H1 (cell line): ENCODE data around the gene ZNF302. TPM values are rescaled to one million over a fixed set of nuclear protein-coding genes. Genes with fewer than 3 reads are reported as not detected.
A peak's percentile ranks its signal among the peaks of the same experiment; 100 is the strongest.

Experiments
- CTCF ChIA-PET: fragments of 300-600 bp; sonication (Branson Sonifier 250); formaldehyde crosslinking; loops from one replicate; lab custom pipeline; 2021; ENCODE audit not compliant: partially characterized antibody; lab: Charles Lee
- POLR2A ChIA-PET: fragments of 300-600 bp; sonication (Branson Sonifier 250); formaldehyde crosslinking; loops from one replicate; lab custom pipeline; 2021; ENCODE audit warnings: inconsistent platforms; ENCODE audit not compliant: partially characterized antibody; lab: Charles Lee
- DNase-seq, 2 experiments: peaks; one replicate each; pipeline versions ENCODE4 v3.0.0 to v3.0.0-alpha.2; 2010 to 2022; ENCODE audit warnings: low spot score in 2 of 2, low read depth in 1 of 2, mixed read lengths in 1 of 2
- FAIRE-seq: peaks from 2 replicates; lab custom pipeline; 2011; peaks lifted over from hg19 to GRCh38; lab: Jason Lieb, UNC
- H2AFZ ChIP-seq: 2 replicates; pipeline ENCODE4 v1.8.1; 2012; ENCODE audit warnings: low read length, inconsistent platforms
- H2AK5ac ChIP-seq: 2 replicates; pipeline ENCODE4 v1.6.1; 2013; ENCODE audit warnings: low read depth, low read length
- H2BK120ac ChIP-seq: replicated peaks from 2 replicates; pipeline ENCODE3; 2013; ENCODE audit warnings: low read depth, low read length, inconsistent platforms
- H2BK12ac ChIP-seq: 2 replicates; pipeline ENCODE4 v1.6.1; 2013; ENCODE audit warnings: low read depth, low read length
- H2BK15ac ChIP-seq: 2 replicates; pipeline ENCODE4 v1.6.1; 2013; ENCODE audit warnings: low read length
- H2BK20ac ChIP-seq: 2 replicates; pipeline ENCODE4 v1.6.1; 2013; ENCODE audit warnings: low read length
- H2BK5ac ChIP-seq: 2 replicates; pipeline ENCODE4 v1.6.1; 2013; ENCODE audit warnings: low read depth, low read length
- H3K14ac ChIP-seq: 2 replicates; pipeline ENCODE4 v1.6.1; 2013; ENCODE audit warnings: inconsistent platforms; ENCODE audit not compliant: insufficient read length
- H3K18ac ChIP-seq: 2 replicates; pipeline ENCODE4 v1.6.1; 2013; ENCODE audit warnings: low read length; ENCODE audit errors: extremely low read depth
- H3K23ac ChIP-seq: 2 replicates; pipeline ENCODE4 v1.6.1; 2013; ENCODE audit warnings: inconsistent platforms; ENCODE audit not compliant: insufficient read length
- H3K23me2 ChIP-seq: 2 replicates; pipeline ENCODE4 v1.6.1; 2013; ENCODE audit warnings: low read depth, low read length
- H3K27ac ChIP-seq: 2 replicates; pipeline ENCODE4 v1.6.1; 2011; ENCODE audit warnings: low read depth, low read length, inconsistent platforms
- H3K27me3 ChIP-seq, 4 experiments: replicated peaks in 1 of 4; 1 replicate in 1 of 4; 2 replicates in 3 of 4; pipeline versions ENCODE4 v1.6.1 to v1.8.1; 2011 to 2013; ENCODE audit warnings: low read length in 3 of 4, mild to moderate bottlenecking in 3 of 4, inconsistent platforms in 2 of 4, mixed read lengths in 2 of 4, moderate library complexity in 1 of 4; ENCODE audit not compliant: control insufficient read depth in 3 of 4, insufficient read depth in 3 of 4; ENCODE audit errors: extremely low read depth in 1 of 4
- H3K36me3 ChIP-seq, 4 experiments: 2 replicates each; pipeline versions ENCODE4 v1.6.1 to v1.8.1; 2011 to 2013; ENCODE audit warnings: mild to moderate bottlenecking in 4 of 4, low read length in 3 of 4, moderate library complexity in 2 of 4, control low read depth in 1 of 4, inconsistent platforms in 1 of 4; ENCODE audit not compliant: insufficient read depth in 4 of 4, control insufficient read depth in 2 of 4
- H3K4ac ChIP-seq: replicated peaks from 2 replicates; pipeline ENCODE3; 2013; ENCODE audit warnings: low read length, low read depth, mixed read lengths, inconsistent platforms; ENCODE audit not compliant: insufficient read length
- H3K4me1 ChIP-seq, 4 experiments: replicated peaks in 1 of 4; 1 replicate in 1 of 4; 2 replicates in 3 of 4; pipeline versions ENCODE4 v1.6.1 to v1.8.1; 2011 to 2013; ENCODE audit warnings: low read length in 3 of 4, inconsistent platforms in 2 of 4, mixed read lengths in 1 of 4; ENCODE audit not compliant: insufficient read depth in 4 of 4, control insufficient read depth in 3 of 4
- H3K4me2 ChIP-seq, 2 experiments: 2 replicates each; pipeline versions ENCODE4 v1.6.1 to v1.8.1; 2011 to 2013; ENCODE audit warnings: low read depth in 2 of 2, low read length in 2 of 2, control low read depth in 1 of 2, inconsistent platforms in 1 of 2, mild to moderate bottlenecking in 1 of 2; ENCODE audit not compliant: insufficient read depth in 1 of 2
- H3K4me3 ChIP-seq, 4 experiments: fragments of 200-600, 300-600 bp in 1 of 4; sonication (generic), shearing (Covaris generic), sonication (Bioruptor Twin) in 1 of 4; 2 replicates each; pipeline versions ENCODE4 v1.5.1 to v1.8.1; 2011 to 2016; ENCODE audit warnings: low read length in 4 of 4, low read depth in 3 of 4, control low read depth in 2 of 4, inconsistent platforms in 2 of 4, mild to moderate bottlenecking in 2 of 4, mixed read lengths in 1 of 4, moderate library complexity in 1 of 4; ENCODE audit not compliant: insufficient read depth in 2 of 4; ENCODE audit errors: extremely low read depth in 1 of 4
- H3K56ac ChIP-seq: replicated peaks from 2 replicates; pipeline ENCODE3; 2013; ENCODE audit warnings: low read depth, mild to moderate bottlenecking, mixed read lengths, low read length, inconsistent platforms; ENCODE audit not compliant: insufficient read length
- H3K79me1 ChIP-seq: 2 replicates; pipeline ENCODE4 v1.6.1; 2013; ENCODE audit warnings: low read depth, low read length, control low read depth
- H3K79me2 ChIP-seq, 2 experiments: 2 replicates each; pipeline versions ENCODE4 v1.6.1 to v1.8.1; 2012 to 2013; ENCODE audit warnings: low read length in 2 of 2, mild to moderate bottlenecking in 2 of 2, inconsistent platforms in 1 of 2; ENCODE audit not compliant: insufficient read depth in 2 of 2, control insufficient read depth in 1 of 2
- H3K9ac ChIP-seq, 4 experiments: replicated peaks in 1 of 4; 1 replicate in 1 of 4; 2 replicates in 3 of 4; pipeline versions ENCODE4 v1.6.1 to v1.8.1; 2011 to 2013; ENCODE audit warnings: low read depth in 3 of 4, low read length in 3 of 4, control low read depth in 2 of 4, mild to moderate bottlenecking in 2 of 4, moderate library complexity in 2 of 4, inconsistent platforms in 1 of 4; ENCODE audit errors: extremely low read depth in 1 of 4
- H3K9me3 ChIP-seq, 2 experiments: 2 replicates each; pipeline versions ENCODE4 v1.6.1 to v1.8.1; 2012 to 2013; ENCODE audit warnings: mild to moderate bottlenecking in 2 of 2, moderate library complexity in 2 of 2, control low read depth in 1 of 2, inconsistent platforms in 1 of 2, low read depth in 1 of 2, low read length in 1 of 2, mixed read lengths in 1 of 2; ENCODE audit not compliant: insufficient read depth in 2 of 2
- H4K20me1 ChIP-seq, 2 experiments: replicated peaks in 1 of 2; 2 replicates each; pipeline versions ENCODE3 to v1.8.1; 2011 to 2013; ENCODE audit warnings: inconsistent platforms in 2 of 2, low read length in 2 of 2, mild to moderate bottlenecking in 1 of 2; ENCODE audit not compliant: insufficient read depth in 2 of 2, control insufficient read depth in 1 of 2
- H4K5ac ChIP-seq: 2 replicates; pipeline ENCODE4 v1.6.1; 2013; ENCODE audit warnings: low read length, low read depth, mixed read lengths, inconsistent platforms; ENCODE audit not compliant: insufficient read length
- H4K8ac ChIP-seq: 2 replicates; pipeline ENCODE4 v1.8.0; 2013; ENCODE audit warnings: mild to moderate bottlenecking, moderate library complexity, low read length, inconsistent platforms; ENCODE audit not compliant: insufficient read depth; ENCODE audit errors: extremely low read depth
- H4K91ac ChIP-seq: replicated peaks from 2 replicates; pipeline ENCODE3; 2013; ENCODE audit warnings: low read length, mixed read lengths, inconsistent platforms; ENCODE audit not compliant: insufficient read length
- BCL11A ChIP-seq, 2 experiments: IDR thresholded peaks; one replicate each; pipeline ENCODE4 v1.6.1; 2011; ENCODE audit warnings: low read depth in 2 of 2, low read length in 2 of 2, mild to moderate bottlenecking in 2 of 2
- CBX5 ChIP-seq: fragments of 300-800, 300-1000 bp; sonication (generic); IDR thresholded peaks from 2 replicates; pipeline ENCODE4 v1.7.1; 2016; ENCODE audit warnings: antibody characterized with exemption, low read length, low read depth
- EGR1 ChIP-seq: IDR thresholded peaks from 2 replicates; pipeline ENCODE4 v1.6.1; 2011; ENCODE audit warnings: low read depth, low read length, borderline replicate concordance
- EP300 ChIP-seq, 2 experiments: IDR thresholded peaks; 1 replicate in 1 of 2; 2 replicates in 1 of 2; pipeline ENCODE4 v1.6.1; 2011 to 2012; ENCODE audit warnings: low read depth in 2 of 2, low read length in 2 of 2, mild to moderate bottlenecking in 2 of 2, borderline replicate concordance in 1 of 2, inconsistent platforms in 1 of 2, moderate library complexity in 1 of 2
- EZH2 ChIP-seq: fragments of 200-600 bp; sonication (generic); IDR thresholded peaks from 2 replicates; pipeline ENCODE4 v1.7.1; 2012; ENCODE audit warnings: low read depth, mild to moderate bottlenecking, moderate library complexity, low read length, inconsistent platforms; ENCODE audit not compliant: severe bottlenecking
- HDAC6 ChIP-seq: IDR thresholded peaks from one replicate; pipeline ENCODE4 v1.7.1; 2012; ENCODE audit warnings: low read depth, mild to moderate bottlenecking, inconsistent platforms, low read length, moderate library complexity
- JUN ChIP-seq: IDR thresholded peaks from 2 replicates; pipeline ENCODE4 v1.6.1; 2011; ENCODE audit warnings: low read depth, mild to moderate bottlenecking, improper control_type of control experiment, low read length
- POU5F1 ChIP-seq: IDR thresholded peaks from 2 replicates; pipeline ENCODE4 v1.6.1; 2011; ENCODE audit warnings: low read depth, mild to moderate bottlenecking, low read length, moderate library complexity
- RFX5 ChIP-seq: IDR thresholded peaks from 2 replicates; pipeline ENCODE4 v1.6.1; 2011; ENCODE audit warnings: low read depth, low read length, improper control_type of control experiment, borderline replicate concordance
- SP1 ChIP-seq: IDR thresholded peaks from 2 replicates; pipeline ENCODE4 v1.6.1; 2011; ENCODE audit warnings: low read depth, low read length
- TCF12 ChIP-seq: IDR thresholded peaks from 2 replicates; pipeline ENCODE4 v1.6.1; 2011; ENCODE audit warnings: low read depth, mild to moderate bottlenecking, low read length
- USF2 ChIP-seq: IDR thresholded peaks from 2 replicates; pipeline ENCODE4 v1.6.1; 2011; ENCODE audit warnings: low read length, improper control_type of control experiment
- WGBS, 2 experiments: shearing (Covaris generic) in 1 of 2; methylation state at CpG; one replicate each; pipeline versions ENCODE4 v1.1.6 to v1.1.7; 2013 to 2015; ENCODE audit warnings: low lambda C conversion rate in 2 of 2, mixed read lengths in 2 of 2, inconsistent platforms in 1 of 2, low coverage in 1 of 2, missing lambda C conversion rate in 1 of 2; ENCODE audit not compliant: insufficient replicate concordance in 2 of 2, insufficient coverage in 1 of 2, insufficient read length in 1 of 2; ENCODE audit errors: extremely low coverage in 1 of 2, missing lambda C conversion rate in 1 of 2; 5-methylcytosine and 5-hydroxymethylcytosine counted together
- polyA plus RNA-seq, 7 experiments: library from polyadenylated mRNA; depleted of rRNA in 3 of 7; stranded (reverse) in 5 of 7; unstranded in 2 of 7; fragments of >200 nt in 5 of 7; fragments of 200-250 nt in 2 of 7; gene quantifications; 1 replicate in 5 of 7; 2 replicates in 1 of 7; 4 replicates in 1 of 7; pipeline versions ENCODE4 v1.2.1 to v1.2.3, GENCODE V29; 2011 to 2013; ENCODE audit warnings: missing spikeins in 2 of 7, mixed read lengths in 2 of 7
- total RNA-seq: library from RNA; stranded (reverse); fragmentation: NEBNext Ultra II Directional; extraction: Animal tissue kit (Norgen Biotek cat#: 25700); gene quantifications from 2 replicates; pipeline ENCODE4 v1.2.1, GENCODE V29; 2021

Gene ZNF302
- total and polyA plus RNA-seq, 2 of the 8 experiments (the other 6 are each of a cell fraction or from before 2014, with no cell fraction given): 9.1 to 20.4 TPM

GRCh38 chr19:34732612-34733211 is 55.2 kb downstream of the ZNF302 start:
- no peak overlapping the region for H3K27ac ChIP-seq
- FAIRE-seq (no peak), DNase-seq (peak in 1 of 2 experiments; percentile 48)
- no peak overlapping the region for H2BK20ac ChIP-seq
- no peak overlapping the region for H2BK5ac ChIP-seq
- no peaks in the 10 kb centered on the region for H3K27me3 ChIP-seq
- H2AFZ ChIP-seq: no peak overlapping the region
- no peak overlapping the region for H3K56ac ChIP-seq
- H2BK12ac ChIP-seq: no peak overlapping the region
- H2AK5ac ChIP-seq: no peak overlapping the region
- no peak overlapping the region for H4K91ac ChIP-seq
- H3K4me3 ChIP-seq: peak overlapping the region; percentile 87 to 98 (median 93); a peak in 7 of 8 replicates
- H3K18ac ChIP-seq: no peak overlapping the region
- H3K9me3 ChIP-seq: 0 out of 4 replicates have a peak, but pooled peaks cover 3 to 6% of the 10 kb centered on the region in 2 experiments
- H3K9ac ChIP-seq: no peak overlapping the region
- no peak overlapping the region for H2BK120ac ChIP-seq
- no peak overlapping the region for H3K14ac ChIP-seq
- H4K20me1 ChIP-seq: no peaks in the 10 kb centered on the region
- H3K4ac ChIP-seq: no peak overlapping the region
- H3K4me1 ChIP-seq: peaks cover 0 to 11% (median 2%) of the 10 kb centered on the region in 4 experiments; a peak in 4 of 7 replicates
- 0 out of 2 replicates have a peak, but pooled peaks cover 5% of the 10 kb centered on the region for H3K23me2 ChIP-seq
- no peaks in the 10 kb centered on the region for H3K79me1 ChIP-seq
- POLR2A ChIA-PET: interaction anchor here (1.2 kb wide), 2 partner anchors 54 to 55 kb away, joined by 3 to 6 read pairs; partner anchors contain the start of genes SCGB2B2 and ZNF302
- H3K79me2 ChIP-seq: no peaks in the 10 kb centered on the region
- peak overlapping the region; percentile 92 to 97 for H3K4me2 ChIP-seq
- H3K36me3 ChIP-seq: no peaks in the 10 kb centered on the region
- CTCF ChIA-PET: interaction anchor here (0.6 to 0.9 kb wide), 2 partner anchors 20 to 69 kb away, joined by 3 to 4 read pairs; no protein-coding TSS in a partner anchor
- peak overlapping the region; percentile 87; the same call in 1 of the 2 replicates for H4K8ac ChIP-seq
- no peak overlapping the region for H2BK15ac ChIP-seq
- WGBS, 2 experiments: 55% methylated on average over 11 of the region's 15 CpGs; no CpG with 5 or more reads in 1 of the 2 experiments
- no peak overlapping the region for H4K5ac ChIP-seq
- H3K23ac ChIP-seq: no peak overlapping the region
- TF ChIP-seq TCF12 (no peak), JUN (no peak), EZH2 (no peak), SP1 (no peak), POU5F1 (no peak), USF2 (no peak), RFX5 (no peak), EP300 (IDR thresholded peaks at IDR 0.05; ENCODE audit: borderline replicate concordance in 1 of 2, low read depth in 2 of 2, low read length in 2 of 2) (no peak), HDAC6 (no peak), EGR1 (no peak), BCL11A (IDR thresholded peaks at IDR 0.05; ENCODE audit: low read depth in 2 of 2, low read length in 2 of 2) (no peak), CBX5 (no peak)
